Pons (tissue), 1 donor: Measurements from ENCODE around the gene CWC22.
"Not testable (repeated sequence)": the region's sequence is repeated elsewhere in the genome, so short reads cannot be mapped to it uniquely, and the experiment has no call there.

Experiments used
- DNase-seq: peaks from one replicate; pipeline ENCODE4 v3.0.0-alpha.2; 2016; ENCODE audit warnings: low spot score

Gene CWC22

GRCh38 chr2:179950391-179950790 lies 56.7 kb downstream of the CWC22 start:
- DNase-seq: no peak

DNA sequence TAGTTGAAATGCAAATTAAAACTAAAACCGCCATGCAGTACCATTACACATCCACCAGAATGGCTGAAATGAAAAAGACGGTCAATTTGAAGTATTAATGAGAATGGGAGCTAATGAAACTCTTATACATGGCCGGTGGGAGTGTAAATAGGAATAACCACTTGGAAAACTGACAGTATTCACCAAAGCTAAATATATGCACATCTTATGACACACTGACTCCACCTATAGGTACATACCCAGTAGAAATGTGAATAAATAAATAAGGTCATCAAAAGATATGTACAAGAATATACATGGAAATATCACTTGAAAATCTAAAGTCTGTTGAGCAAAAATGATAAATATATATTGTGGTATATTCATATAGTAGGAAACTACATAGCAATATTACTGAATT lies 57.7 kb downstream of the CWC22 start:
- DNase-seq: no peak

- DNase-seq: no peak
Observed at GRCh38 chr2:179948058-179948457, 59.0 kb downstream of the CWC22 start.

DNA sequence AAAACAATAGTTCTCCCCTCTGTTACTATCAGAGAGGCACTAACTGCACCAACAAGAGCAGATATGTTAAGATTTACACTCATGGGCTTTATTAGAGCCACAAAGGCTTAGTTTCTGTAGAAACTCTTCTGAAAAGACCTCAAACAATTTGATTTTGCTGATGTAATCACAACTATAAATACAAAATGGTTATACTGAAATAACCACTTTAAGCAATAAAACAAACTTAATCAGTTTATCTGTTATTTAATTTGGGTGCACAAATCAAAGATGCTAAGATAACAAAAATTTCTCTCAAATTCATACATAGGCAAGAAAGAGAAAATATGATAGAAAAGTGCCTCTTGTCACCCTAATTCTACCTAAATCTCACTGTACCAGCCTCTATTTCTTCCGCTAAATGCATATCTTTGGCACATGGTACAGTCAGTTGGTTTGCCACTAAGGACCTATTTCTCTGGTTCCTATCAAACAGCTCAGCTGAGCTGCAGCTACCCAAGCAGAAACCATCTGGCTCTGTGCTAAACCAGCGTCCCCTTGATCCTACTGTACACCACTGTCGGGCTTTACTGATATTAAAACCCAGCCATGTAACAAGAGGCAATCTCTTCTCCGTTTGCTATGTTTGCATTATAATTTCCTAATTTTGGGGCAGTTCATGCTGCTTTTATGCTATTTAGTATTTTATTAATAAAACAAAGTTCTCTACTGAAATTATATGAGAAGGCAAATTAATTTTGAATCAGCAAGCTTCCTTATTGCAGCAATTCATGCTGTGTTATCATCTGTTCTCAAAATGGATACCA lies 60.1 kb downstream of the CWC22 start:
- DNase-seq: no peak

GRCh38 chr2:179946346-179946745 lies 60.8 kb downstream of the CWC22 start:
- DNase-seq: no peak

- no peak for DNase-seq
Observed at GRCh38 chr2:179939259-179939658, 67.8 kb downstream of the CWC22 start.

- no peak for DNase-seq
Observed at GRCh38 chr2:179938026-179938425, 69.1 kb downstream of the CWC22 start.

GRCh38 chr2:179936654-179937053 lies 70.4 kb downstream of the CWC22 start:
- no peak for DNase-seq

- no peak for DNase-seq
Observed at GRCh38 chr2:179936141-179936540, 71.0 kb downstream of the CWC22 start.

DNA sequence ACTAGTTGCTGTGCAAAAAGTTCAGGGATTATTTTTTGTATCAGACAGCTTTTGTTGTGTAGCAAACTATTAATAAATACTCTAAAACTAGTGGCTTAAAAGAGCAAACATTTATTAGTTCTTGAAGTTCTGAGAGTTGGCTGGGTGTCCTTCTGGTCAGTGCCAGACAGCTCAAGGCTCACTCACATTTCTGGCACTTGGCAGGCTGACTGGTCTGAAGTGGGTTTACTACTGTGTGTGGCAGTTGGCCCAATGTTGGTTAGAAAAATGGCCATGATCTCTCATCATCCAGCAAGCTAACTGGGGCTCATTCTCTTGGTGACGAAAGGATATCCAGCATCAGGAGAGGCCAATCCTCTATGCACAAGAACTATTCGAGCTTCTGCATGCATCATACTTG lies 74.3 kb downstream of the CWC22 start:
- no peak for DNase-seq

DNA sequence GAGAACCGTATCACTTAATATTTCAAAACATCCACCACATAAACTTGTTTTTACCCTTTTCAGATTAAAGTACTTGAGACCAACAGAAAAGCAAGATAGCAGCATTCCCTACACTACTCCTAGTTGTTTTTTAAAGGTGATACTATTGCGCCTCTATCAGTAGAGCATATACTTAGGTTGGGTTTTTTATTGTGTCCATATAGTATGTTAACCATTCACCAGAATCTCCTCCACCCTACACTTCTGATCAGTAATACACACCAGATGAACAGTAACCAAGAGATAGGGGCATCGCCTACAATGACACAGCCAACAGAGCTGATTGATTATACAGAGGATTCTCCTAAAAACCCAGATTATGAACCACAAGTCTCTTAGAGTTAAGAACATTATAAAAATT lies 75.6 kb downstream of the CWC22 start:
- DNase-seq: no peak

GRCh38 chr2:179929997-179930396 lies 77.1 kb downstream of the CWC22 start:
- DNase-seq: not testable (repeated sequence)

- DNase-seq: no peak
Observed at GRCh38 chr2:179927041-179927440, 80.1 kb downstream of the CWC22 start.

GRCh38 chr2:179925713-179926112 lies 81.4 kb downstream of the CWC22 start:
- DNase-seq: no peak

GRCh38 chr2:179917272-179917671 lies 89.8 kb downstream of the CWC22 start:
- peak; percentile 5 for DNase-seq

- DNase-seq: no peak
Observed at GRCh38 chr2:179915395-179915992, 91.6 kb downstream of the CWC22 start.

DNA sequence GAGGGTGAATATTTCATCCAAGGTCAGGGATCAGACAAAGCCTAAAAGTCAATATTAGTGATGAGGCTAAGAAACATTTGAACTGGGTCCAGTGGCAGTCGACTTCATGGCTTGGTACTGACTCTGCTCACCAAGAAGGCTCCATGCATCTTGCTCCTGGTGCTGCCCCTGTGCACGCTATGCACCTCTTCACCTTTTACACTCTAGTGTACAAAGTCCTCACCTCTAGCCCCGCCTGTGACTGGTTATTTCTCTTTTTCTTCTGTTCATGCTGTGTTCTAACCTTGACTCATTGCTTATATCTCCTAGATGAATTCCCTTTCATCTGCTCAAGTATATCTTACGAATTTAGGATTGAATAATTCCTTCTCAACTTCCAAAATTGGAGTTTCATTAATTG lies 93.3 kb downstream of the CWC22 start:
- DNase-seq: no peak

DNA sequence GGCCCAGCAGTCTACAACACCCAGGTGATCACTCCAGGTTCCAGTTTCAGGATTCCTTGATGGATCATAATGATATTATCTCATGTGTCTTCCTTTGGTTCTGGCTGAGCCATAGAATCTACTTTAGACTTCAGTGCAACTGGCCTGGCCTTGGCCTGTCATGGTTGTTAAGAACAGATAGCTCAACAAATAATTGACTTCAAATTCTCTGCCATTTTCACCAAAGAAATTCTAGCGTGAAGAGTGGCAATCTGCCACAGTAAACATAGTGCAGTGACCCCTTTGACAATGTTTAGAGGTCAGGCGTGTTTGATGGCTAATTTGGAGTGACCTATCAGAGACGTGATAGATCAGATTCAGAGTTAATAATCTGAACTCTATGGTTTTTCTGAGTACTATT lies 95.5 kb downstream of the CWC22 start:
- DNase-seq: no peak

DNA sequence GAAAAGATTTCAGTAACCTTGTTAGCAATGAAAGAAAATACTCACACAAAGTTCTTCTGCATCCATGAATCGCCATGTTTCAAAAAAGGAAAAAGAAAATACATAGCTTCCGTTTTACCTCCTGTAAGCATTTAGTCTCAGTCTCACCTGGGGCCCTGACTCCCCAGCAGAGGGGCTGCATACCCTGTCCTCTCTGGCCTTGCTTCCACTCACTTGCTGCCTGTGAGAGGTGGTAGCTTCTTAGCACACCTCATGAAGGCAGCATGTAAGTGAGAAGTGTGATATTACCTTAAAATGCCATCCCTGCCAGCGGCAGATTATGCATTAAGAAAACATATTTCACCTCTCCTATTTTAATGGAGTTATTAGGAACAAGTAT lies 96.4 kb downstream of the CWC22 start:
- DNase-seq: no peak

- DNase-seq: no peak
Observed at GRCh38 chr2:179909845-179910734, 97.0 kb downstream of the CWC22 start.

DNA sequence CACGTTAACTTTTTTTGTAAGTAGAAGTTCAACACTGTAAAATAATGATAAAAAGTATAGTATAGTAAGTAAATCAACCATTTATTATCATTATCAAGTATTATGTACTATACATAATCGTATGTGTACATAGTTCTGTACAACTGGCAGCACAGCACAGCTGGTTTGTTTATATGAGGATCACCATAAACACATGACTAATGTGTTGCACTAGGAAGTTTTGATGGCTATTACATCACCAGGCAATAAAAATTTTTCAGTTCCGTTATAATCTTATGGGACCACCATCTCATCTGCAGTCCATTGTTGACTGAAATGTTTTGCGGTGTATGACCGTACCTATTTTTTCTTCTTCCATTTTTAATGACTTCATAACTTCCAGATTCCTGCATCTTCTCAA lies 106.4 kb downstream of the CWC22 start:
- DNase-seq: no peak

GRCh38 chr2:179899666-179900065 lies 107.4 kb downstream of the CWC22 start:
- no peak for DNase-seq

DNA sequence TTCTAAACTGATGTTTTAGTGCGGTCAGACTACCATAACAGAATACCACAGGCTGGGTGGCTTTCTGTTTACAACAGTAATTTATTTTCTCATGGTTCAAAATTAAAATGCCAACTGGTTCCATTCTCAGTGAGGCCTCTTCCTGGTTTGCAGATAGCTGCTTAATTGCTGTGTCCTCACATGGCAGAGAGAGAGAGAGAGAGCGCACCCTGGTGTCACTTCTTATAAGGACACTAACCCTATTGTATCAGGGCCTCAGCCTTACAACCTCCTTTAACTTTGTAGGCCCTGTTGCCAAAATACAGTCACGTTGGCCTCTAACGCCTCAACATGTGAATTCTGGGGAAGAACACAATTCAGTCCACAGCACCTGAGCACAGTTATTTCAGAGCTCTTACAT lies 108.2 kb downstream of the CWC22 start:
- DNase-seq: no peak
